AG09319 (cell line): ENCODE data around the gene LAMTOR3.
A peak's percentile ranks its signal among the peaks of the same experiment; 100 is the strongest.

Experiments used
- DNase-seq: peaks from one replicate; pipeline ENCODE4 v3.0.0-alpha.2; 2010; ENCODE audit warnings: low read depth; ENCODE audit errors: extremely low read depth
- CTCF ChIP-seq: IDR thresholded peaks from 2 replicates; pipeline ENCODE4 v1.5.1; 2011; ENCODE audit warnings: low read depth, mild to moderate bottlenecking, inconsistent platforms, low read length, moderate library complexity

LAMTOR3 gene

GRCh38 chr4:99868126-99868596 is 26.1 kb downstream of the LAMTOR3 start:
- TF ChIP-seq CTCF = no peak

GRCh38 chr4:99863804-99864203 is 30.4 kb downstream of the LAMTOR3 start:
- no peak for DNase-seq
- TF ChIP-seq CTCF = no peak

More at GRCh38 chr4:99868126-99868596, 26.1 kb downstream of the LAMTOR3 start:
- DNase-seq = peak; percentile 83

- no peak for DNase-seq
- TF ChIP-seq CTCF = no peak
Measured at GRCh38 chr4:99861120-99861905, 32.9 kb downstream of the LAMTOR3 start.

- no peak for TF ChIP-seq CTCF
- DNase-seq = no peak
Measured at GRCh38 chr4:99860521-99860920, 33.7 kb downstream of the LAMTOR3 start.

GRCh38 chr4:99859618-99860017 is 34.6 kb downstream of the LAMTOR3 start:
- no peak for DNase-seq
- TF ChIP-seq CTCF = no peak

GRCh38 chr4:99857307-99857706 is 36.9 kb downstream of the LAMTOR3 start:
- DNase-seq = no peak
- TF ChIP-seq CTCF = no peak

- DNase-seq = no peak
Measured at GRCh38 chr4:99856166-99856565, 38.1 kb downstream of the LAMTOR3 start.

More at GRCh38 chr4:99856166-99856565, 38.1 kb downstream of the LAMTOR3 start:
- TF ChIP-seq CTCF = no peak
